GM18505 (cell line): ENCODE measurements around the gene GALNT18.

ENCODE experiments used
- ATAC-seq: cut with Tn5 transposase; IDR thresholded peaks from one replicate; pipeline ENCODE4 v1.9.1; 2021; ENCODE audit not compliant: unreplicated experiment
- POLR2A ChIP-seq: IDR thresholded peaks from 4 replicates; pipeline ENCODE4 v1.6.1; 2011; ENCODE audit warnings: borderline replicate concordance; ENCODE audit not compliant: insufficient read depth, insufficient read length; ENCODE audit errors: extremely low read depth

GALNT18 gene

GRCh38 chr11:11494348-11494747 is 127.5 kb downstream of the GALNT18 start:
- no peak for TF ChIP-seq POLR2A
- ATAC-seq, result no peak

DNA sequence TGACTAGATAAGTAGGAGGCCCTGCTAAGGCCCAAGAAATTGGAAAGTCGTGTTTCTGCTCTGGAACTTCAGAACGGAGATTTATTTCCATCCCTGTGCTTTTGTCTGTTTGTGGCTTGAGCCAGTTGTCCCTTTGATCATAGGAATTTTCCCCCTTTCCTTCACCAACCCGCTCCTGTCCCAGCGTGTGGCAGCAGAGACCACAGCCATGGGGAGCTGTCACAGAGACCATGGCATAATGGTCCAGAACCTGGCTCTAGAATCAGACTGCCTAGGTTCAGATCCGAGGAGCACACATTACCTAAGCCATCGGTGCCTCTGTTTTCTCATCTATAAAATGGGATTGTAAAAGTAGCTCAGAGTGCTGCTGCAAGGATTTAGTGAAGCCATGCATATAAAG is 128.1 kb downstream of the GALNT18 start:
- TF ChIP-seq POLR2A, result no peak
- ATAC-seq, result no peak

DNA sequence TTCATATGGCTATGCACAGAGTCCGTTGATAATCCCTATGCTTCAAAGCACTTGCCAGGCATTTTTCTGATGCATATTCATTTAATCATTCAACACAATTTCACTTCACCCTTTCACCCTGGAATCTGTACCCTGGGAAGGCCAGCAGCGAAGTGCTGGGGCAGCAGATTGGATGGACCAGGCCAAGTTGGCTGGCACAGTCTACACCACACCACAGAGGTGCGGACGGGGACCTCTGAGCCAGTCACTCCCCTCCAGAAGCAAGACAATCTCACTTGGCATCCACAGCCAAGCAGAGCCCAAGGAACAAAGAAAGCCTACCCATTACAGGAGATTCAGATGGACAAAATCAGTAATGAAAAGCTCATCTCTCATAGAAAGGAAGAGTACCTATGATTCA is 130.2 kb downstream of the GALNT18 start:
- ATAC-seq, result no peak
- TF ChIP-seq POLR2A, result no peak

GRCh38 chr11:11491014-11491413 is 130.8 kb downstream of the GALNT18 start:
- no peak for TF ChIP-seq POLR2A
- no peak for ATAC-seq

DNA sequence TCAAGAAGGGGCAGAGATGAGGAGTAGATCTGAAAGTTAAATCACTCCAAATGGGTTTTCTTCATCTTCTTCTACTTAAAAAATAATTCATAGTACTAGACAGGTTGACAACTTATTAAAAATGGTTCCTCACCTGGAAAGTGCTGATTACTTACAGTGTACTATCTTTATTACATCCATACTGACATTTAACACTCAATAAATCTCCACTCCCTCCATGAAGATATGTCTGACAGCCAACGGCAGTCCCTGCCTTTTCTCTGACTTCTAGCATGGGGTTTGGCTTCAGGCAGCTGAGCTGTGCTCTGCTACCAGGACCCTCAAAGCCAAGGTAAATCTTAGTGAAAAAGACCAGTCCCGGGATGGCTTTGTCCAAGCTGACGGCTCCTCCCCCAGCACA is 135.4 kb downstream of the GALNT18 start:
- TF ChIP-seq POLR2A, result no peak
- ATAC-seq, result no peak

GRCh38 chr11:11486002-11486401 is 135.8 kb downstream of the GALNT18 start:
- ATAC-seq, result no peak
- TF ChIP-seq POLR2A, result no peak

DNA sequence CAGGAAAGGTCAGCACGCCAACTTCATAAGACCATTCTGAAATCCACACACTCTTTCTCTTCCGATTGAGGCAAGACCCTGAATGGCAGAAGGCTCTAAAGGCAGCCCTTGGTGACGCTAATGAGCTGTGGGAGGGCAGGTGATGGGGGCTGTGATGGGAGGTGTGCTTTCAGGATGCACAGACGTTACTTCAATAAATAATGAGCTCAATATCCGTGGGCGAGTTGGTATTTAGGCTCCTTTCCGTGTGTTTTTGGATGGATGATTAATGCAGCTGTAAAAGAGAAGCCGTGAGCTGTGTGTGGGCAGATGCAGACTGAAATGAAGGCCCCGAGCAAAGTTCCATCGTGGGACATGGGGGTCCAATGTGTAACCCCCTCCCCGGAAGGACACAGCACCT is 138.2 kb downstream of the GALNT18 start:
- no peak for ATAC-seq
- no peak for TF ChIP-seq POLR2A

DNA sequence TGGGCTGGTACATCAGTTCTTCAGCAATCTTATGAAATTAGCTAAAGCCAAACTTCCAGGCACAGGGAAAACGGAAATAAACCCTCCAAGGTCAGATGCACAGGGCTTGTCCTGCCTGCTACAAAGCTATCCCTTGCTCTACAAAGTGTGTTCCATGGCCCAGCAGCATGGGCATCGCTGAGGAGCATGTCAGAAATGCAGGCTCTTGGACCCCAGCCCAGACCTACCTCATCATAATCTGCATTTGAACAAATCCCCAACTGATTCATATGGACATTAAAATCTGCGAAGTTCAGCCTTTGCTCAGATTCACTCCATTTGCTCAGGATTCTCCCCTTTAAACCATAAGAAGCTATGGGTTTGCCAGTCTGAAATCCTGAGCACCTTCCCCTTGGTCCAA is 139.1 kb downstream of the GALNT18 start:
- no peak for ATAC-seq
- TF ChIP-seq POLR2A, result no peak

- ATAC-seq, result no peak
- no peak for TF ChIP-seq POLR2A
Measured at GRCh38 chr11:11481371-11481770, 140.4 kb downstream of the GALNT18 start.

GRCh38 chr11:11480971-11481370 is 140.8 kb downstream of the GALNT18 start:
- no peak for ATAC-seq
- TF ChIP-seq POLR2A, result no peak

DNA sequence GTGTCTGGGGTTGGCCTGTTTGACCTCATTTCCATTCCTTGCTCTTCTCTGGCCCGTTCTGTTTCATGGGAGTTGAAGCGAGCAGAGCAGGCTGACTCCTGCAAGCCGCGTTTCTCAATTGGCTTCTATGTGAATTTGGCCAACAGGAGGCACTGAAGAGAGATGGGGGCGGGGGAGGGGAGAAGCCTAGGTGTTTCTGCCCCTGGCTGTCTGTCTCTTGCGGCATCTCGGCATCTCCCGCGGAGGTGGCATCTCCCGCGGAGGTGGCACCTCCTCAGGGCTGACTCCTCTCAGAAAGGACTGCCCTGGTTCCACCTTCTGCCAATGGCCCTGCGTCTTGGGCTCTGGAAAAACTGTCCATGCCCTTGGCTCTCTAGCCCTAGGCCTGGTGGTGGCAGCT is 143.1 kb downstream of the GALNT18 start:
- ATAC-seq, result no peak
- TF ChIP-seq POLR2A, result no peak

DNA sequence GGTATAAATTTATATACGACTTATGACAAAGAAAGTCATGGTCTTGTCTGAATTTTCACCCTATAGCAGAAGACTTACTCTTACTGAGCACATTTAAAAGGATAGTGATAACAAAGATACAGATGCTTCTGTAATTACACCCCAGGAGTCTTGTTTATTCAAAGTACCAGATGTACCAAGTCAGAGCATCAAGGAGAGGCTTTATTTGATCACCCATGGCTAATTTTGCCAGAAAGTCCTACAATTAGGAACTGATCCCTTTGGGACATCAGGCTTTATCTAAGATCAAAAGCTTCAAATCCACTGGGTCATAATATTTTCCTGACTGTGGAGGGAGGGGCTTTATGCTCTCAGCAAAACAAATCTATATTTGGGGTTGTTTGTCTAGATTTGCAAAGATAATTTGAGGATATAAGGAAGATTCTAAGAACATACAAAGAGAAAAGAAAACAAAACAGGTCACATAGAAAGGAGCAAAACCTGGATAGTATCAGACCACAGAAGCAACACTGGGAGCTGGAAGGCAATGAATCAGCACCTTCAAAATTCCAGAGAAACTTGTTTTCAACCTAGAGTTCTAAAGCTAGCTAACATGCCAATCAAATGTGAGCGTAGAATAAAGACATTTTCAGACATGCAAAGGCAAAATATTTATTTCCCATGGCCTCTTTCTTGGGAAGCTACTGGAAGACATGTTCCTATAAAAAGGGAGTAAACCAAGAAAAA is 143.9 kb downstream of the GALNT18 start:
- ATAC-seq, result no peak
- TF ChIP-seq POLR2A, result no peak

DNA sequence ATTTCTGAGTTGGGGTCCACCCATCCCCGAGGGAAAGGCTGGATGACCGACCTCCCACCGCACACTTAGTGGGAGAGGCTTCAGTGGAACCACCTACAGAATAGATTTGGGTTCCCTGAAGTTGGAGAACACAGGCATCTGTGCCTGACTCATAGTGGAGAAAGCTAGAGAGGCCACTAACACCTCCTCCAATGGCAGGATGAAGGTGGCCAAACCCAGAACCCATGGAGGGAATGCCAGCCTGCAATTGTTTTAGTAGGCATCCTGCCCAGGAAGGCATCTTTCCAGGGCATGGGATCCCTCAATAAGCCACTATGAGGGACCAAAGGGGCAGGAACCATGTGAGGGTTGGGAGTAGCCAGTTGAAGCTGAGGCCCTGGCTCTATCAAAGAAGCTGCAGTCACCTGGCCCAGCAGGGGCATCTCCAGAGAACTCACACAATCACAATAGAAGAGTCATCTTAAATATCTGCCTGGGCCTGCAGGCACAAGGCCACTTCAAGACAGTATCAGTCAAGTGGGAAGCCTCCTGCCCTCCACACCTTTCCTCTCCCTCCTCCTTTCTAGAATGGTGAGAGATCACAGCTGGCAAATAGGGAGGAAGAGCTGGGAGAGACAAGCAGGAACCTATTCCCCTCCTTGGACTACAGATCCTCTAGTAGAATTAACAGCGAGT is 144.7 kb downstream of the GALNT18 start:
- no peak for TF ChIP-seq POLR2A

GRCh38 chr11:11476499-11476898 is 145.3 kb downstream of the GALNT18 start:
- no peak for TF ChIP-seq POLR2A
- ATAC-seq, result no peak

More for the DNA sequence above, 144.7 kb downstream of the GALNT18 start:
- no peak for ATAC-seq
